Keratinocyte (primary cell): ENCODE data around the gene PTPRN2. TPM values are rescaled to one million over a fixed set of nuclear protein-coding genes. Genes with fewer than 3 reads are reported as not detected.

Experiments used
- DNase-seq: peaks from one replicate; pipeline ENCODE4 v3.0.0-alpha.2; 2011; ENCODE audit warnings: low read depth, missing footprints, low spot score
- FAIRE-seq: peaks from 2 replicates; lab custom pipeline; 2011; peaks lifted over from hg19 to GRCh38; lab: Jason Lieb, UNC
- H2AFZ ChIP-seq: 2 replicates; pipeline ENCODE4 v1.6.0; 2012; ENCODE audit warnings: low read length, control low read depth, inconsistent platforms; ENCODE audit not compliant: control insufficient read depth
- H3K27ac ChIP-seq: 2 replicates; pipeline ENCODE4 v1.5.1; 2011; ENCODE audit warnings: low read length; ENCODE audit not compliant: control insufficient read depth, insufficient read depth
- H3K27me3 ChIP-seq: 3 replicates; pipeline ENCODE4 v1.6.0; 2011; ENCODE audit warnings: low read length; ENCODE audit not compliant: control insufficient read depth, insufficient read depth; ENCODE audit errors: extremely low read depth
- H3K36me3 ChIP-seq, 2 experiments: 2 replicates in 1 of 2; 3 replicates in 1 of 2; pipeline ENCODE4 v1.5.1; 2011; ENCODE audit warnings: low read length in 2 of 2, mild to moderate bottlenecking in 1 of 2; ENCODE audit not compliant: control insufficient read depth in 2 of 2, insufficient read depth in 2 of 2; ENCODE audit errors: extremely low read depth in 1 of 2
- H3K4me1 ChIP-seq: 3 replicates; pipeline ENCODE4 v1.5.1; 2011; ENCODE audit warnings: low read length; ENCODE audit not compliant: control insufficient read depth, insufficient read depth; ENCODE audit errors: extremely low read depth
- H3K4me2 ChIP-seq: 3 replicates; pipeline ENCODE4 v1.6.0; 2011; ENCODE audit warnings: low read depth, low read length; ENCODE audit not compliant: control insufficient read depth, insufficient read depth; ENCODE audit errors: extremely low read depth
- H3K4me3 ChIP-seq, 3 experiments: fragments of 200-600 bp in 1 of 3; sonication (generic) in 1 of 3; 2 replicates in 2 of 3; 3 replicates in 1 of 3; pipeline ENCODE4 v1.5.1; 2011 to 2016; ENCODE audit warnings: low read length in 3 of 3, mild to moderate bottlenecking in 3 of 3, control low read depth in 2 of 3, inconsistent platforms in 1 of 3, low read depth in 1 of 3, mixed read lengths in 1 of 3, mixed run types in 1 of 3, moderate library complexity in 1 of 3; ENCODE audit not compliant: control insufficient read depth in 2 of 3, insufficient read depth in 2 of 3; ENCODE audit errors: extremely low read depth in 1 of 3
- H3K79me2 ChIP-seq: 2 replicates; pipeline ENCODE4 v1.6.0; 2012; ENCODE audit warnings: low read length; ENCODE audit not compliant: control insufficient read depth, insufficient read depth
- H3K9ac ChIP-seq: 3 replicates; pipeline ENCODE4 v1.6.0; 2011; ENCODE audit warnings: low read length; ENCODE audit not compliant: control insufficient read depth, insufficient read depth; ENCODE audit errors: extremely low read depth
- H3K9me1 ChIP-seq: 3 replicates; pipeline ENCODE4 v1.6.0; 2011; ENCODE audit warnings: low read length; ENCODE audit not compliant: control insufficient read depth, insufficient read depth; ENCODE audit errors: extremely low read depth
- H3K9me3 ChIP-seq: 2 replicates; pipeline ENCODE4 v1.5.1; 2012; ENCODE audit warnings: low read depth, low read length; ENCODE audit not compliant: control insufficient read depth
- H4K20me1 ChIP-seq: 3 replicates; pipeline ENCODE4 v1.6.0; 2011; ENCODE audit warnings: low read length; ENCODE audit not compliant: control insufficient read depth, insufficient read depth; ENCODE audit errors: extremely low read depth
- CTCF ChIP-seq, 3 experiments: IDR thresholded peaks in 1 of 3; conservative IDR thresholded peaks in 1 of 3; optimal IDR thresholded peaks in 1 of 3; 2 replicates in 2 of 3; 3 replicates in 1 of 3; pipeline versions ENCODE3 to v1.5.1; 2011; ENCODE audit warnings: low read length in 3 of 3, mild to moderate bottlenecking in 3 of 3, moderate library complexity in 2 of 3, control low read depth in 1 of 3, inconsistent platforms in 1 of 3; ENCODE audit not compliant: insufficient read depth in 2 of 3; ENCODE audit errors: extremely low read depth in 1 of 3
- EZH2 ChIP-seq: IDR thresholded peaks from one replicate; pipeline ENCODE4 v1.6.1; 2012; ENCODE audit warnings: inconsistent platforms, mild to moderate bottlenecking, low read length, moderate library complexity
- dilution Hi-C: fragments of 300-500 bp; cut with MboI; formaldehyde crosslinking; loops from one replicate; pipeline ENCODE4 v1.7.0; 2020; ENCODE audit warnings: low sequenced_read_pairs; ENCODE audit not compliant: extremely low pct_ligation_motif_present
- polyA plus RNA-seq, 5 experiments: library from polyadenylated mRNA; depleted of rRNA in 3 of 5; stranded (reverse) in 3 of 5; stranded (forward) in 1 of 5; unstranded in 1 of 5; fragments of >200 nt; gene quantifications; 1 replicate in 1 of 5; 2 replicates in 3 of 5; 3 replicates in 1 of 5; pipeline versions ENCODE4 v1.2.1 to v1.2.3, GENCODE V29; 2011 to 2012; ENCODE audit warnings: missing spikeins in 2 of 5, low read depth in 1 of 5, low replicate concordance in 1 of 5

PTPRN2 gene
- polyA plus RNA-seq, 1 donor (not counting 4 experiments of a cell fraction or from before 2014, with no cell fraction given): not detected

DNA sequence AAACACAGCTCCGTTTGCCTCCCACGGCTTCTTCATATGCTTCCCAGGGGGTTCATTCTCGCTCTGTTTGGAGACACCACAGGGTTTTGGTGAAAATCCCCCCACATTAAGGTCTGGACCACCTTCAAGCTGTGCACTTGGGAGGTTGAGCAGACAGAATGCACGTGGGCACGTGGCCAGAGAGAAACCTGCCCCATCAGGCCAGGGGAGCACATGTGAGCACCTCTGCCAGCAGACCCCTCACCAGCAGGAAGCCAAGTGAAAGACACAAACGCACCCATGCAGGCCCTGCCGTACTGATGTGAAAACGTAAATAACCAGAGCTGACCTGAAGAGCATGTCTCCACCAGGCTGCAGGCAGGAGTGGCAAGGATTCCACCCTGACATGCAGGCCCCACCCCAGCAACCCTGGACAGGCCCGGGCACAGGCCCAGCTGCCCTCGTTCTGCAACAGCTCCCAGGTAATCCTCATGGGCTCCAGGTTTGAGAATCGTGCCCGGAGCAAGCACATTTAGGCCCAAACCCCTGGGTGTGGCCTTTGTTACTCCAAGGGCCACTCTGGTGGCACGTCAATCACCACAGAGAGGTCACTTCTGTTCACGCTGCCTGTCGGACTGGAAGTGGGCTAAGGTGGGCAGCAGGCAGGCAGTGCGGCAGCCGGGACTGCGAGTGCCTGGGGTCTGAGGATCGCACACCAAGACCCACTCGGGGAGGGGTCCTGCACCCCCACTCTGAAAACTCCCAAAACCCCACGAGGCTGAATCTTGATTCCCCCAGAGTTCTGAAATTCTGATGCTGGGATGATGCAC is 184.4 kb downstream of the PTPRN2 start:
- Histone ChIP-seq H4K20me1 (no peaks in the 10 kb centered on the region), H3K27me3 (no peaks in the 10 kb centered on the region), H3K79me2 (no peaks in the 10 kb centered on the region), H3K9me3 (peaks cover 11% of the 10 kb centered on the region), H3K4me3 (no peak overlapping the region), H2AFZ (no peak overlapping the region), H3K27ac (no peak overlapping the region), H3K4me1 (no peaks in the 10 kb centered on the region), H3K9me1 (no peaks in the 10 kb centered on the region), H3K4me2 (no peak overlapping the region), H3K9ac (no peak overlapping the region), H3K36me3 (no peaks in the 10 kb centered on the region)
- dilution Hi-C loops: no loop called here
- no peak for DNase-seq
- TF ChIP-seq CTCF (optimal IDR thresholded peaks at IDR 0.05 in 1 of 3, IDR thresholded peaks at IDR 0.05 in 1 of 3, conservative IDR thresholded peaks at IDR 0.05 in 1 of 3; ENCODE audit: extremely low read depth in 1 of 3, insufficient read depth in 2 of 3, low read length in 3 of 3): no peak
- TF ChIP-seq EZH2: no peak
- FAIRE-seq: no peak

GRCh38 chr7:158402471-158402870 is 185.2 kb downstream of the PTPRN2 start:
- dilution Hi-C loops: no loop called here
- H2AFZ ChIP-seq: no peak overlapping the region
- no peak for DNase-seq

More at GRCh38 chr7:158402471-158402870, 185.2 kb downstream of the PTPRN2 start:
- Histone ChIP-seq H3K9me1 (no peaks in the 10 kb centered on the region), H3K4me3 (no peak overlapping the region), H3K36me3 (no peaks in the 10 kb centered on the region), H3K9me3 (peaks cover 11% of the 10 kb centered on the region), H3K27ac (no peak overlapping the region), H3K4me2 (no peak overlapping the region), H3K9ac (no peak overlapping the region), H3K4me1 (no peaks in the 10 kb centered on the region), H4K20me1 (no peaks in the 10 kb centered on the region), H3K79me2 (no peaks in the 10 kb centered on the region), H3K27me3 (no peaks in the 10 kb centered on the region)
- TF ChIP-seq CTCF (optimal IDR thresholded peaks at IDR 0.05 in 1 of 3, IDR thresholded peaks at IDR 0.05 in 1 of 3, conservative IDR thresholded peaks at IDR 0.05 in 1 of 3; ENCODE audit: extremely low read depth in 1 of 3, insufficient read depth in 2 of 3, low read length in 3 of 3): no peak
- no peak for FAIRE-seq
